ENCODE results near the gene RC3H1.
"Not testable (repeated sequence)": the region's sequence is repeated elsewhere in the genome, so short reads cannot be mapped to it uniquely, and the experiment has no call there.

Gene RC3H1, protein sequence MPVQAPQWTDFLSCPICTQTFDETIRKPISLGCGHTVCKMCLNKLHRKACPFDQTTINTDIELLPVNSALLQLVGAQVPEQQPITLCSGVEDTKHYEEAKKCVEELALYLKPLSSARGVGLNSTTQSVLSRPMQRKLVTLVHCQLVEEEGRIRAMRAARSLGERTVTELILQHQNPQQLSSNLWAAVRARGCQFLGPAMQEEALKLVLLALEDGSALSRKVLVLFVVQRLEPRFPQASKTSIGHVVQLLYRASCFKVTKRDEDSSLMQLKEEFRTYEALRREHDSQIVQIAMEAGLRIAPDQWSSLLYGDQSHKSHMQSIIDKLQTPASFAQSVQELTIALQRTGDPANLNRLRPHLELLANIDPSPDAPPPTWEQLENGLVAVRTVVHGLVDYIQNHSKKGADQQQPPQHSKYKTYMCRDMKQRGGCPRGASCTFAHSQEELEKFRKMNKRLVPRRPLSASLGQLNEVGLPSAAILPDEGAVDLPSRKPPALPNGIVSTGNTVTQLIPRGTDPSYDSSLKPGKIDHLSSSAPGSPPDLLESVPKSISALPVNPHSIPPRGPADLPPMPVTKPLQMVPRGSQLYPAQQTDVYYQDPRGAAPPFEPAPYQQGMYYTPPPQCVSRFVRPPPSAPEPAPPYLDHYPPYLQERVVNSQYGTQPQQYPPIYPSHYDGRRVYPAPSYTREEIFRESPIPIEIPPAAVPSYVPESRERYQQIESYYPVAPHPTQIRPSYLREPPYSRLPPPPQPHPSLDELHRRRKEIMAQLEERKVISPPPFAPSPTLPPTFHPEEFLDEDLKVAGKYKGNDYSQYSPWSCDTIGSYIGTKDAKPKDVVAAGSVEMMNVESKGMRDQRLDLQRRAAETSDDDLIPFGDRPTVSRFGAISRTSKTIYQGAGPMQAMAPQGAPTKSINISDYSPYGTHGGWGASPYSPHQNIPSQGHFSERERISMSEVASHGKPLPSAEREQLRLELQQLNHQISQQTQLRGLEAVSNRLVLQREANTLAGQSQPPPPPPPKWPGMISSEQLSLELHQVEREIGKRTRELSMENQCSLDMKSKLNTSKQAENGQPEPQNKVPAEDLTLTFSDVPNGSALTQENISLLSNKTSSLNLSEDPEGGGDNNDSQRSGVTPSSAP
- 41.3 to 242 (median 76.8) reads per million in 18 experiments for total RNA-seq

DNA sequence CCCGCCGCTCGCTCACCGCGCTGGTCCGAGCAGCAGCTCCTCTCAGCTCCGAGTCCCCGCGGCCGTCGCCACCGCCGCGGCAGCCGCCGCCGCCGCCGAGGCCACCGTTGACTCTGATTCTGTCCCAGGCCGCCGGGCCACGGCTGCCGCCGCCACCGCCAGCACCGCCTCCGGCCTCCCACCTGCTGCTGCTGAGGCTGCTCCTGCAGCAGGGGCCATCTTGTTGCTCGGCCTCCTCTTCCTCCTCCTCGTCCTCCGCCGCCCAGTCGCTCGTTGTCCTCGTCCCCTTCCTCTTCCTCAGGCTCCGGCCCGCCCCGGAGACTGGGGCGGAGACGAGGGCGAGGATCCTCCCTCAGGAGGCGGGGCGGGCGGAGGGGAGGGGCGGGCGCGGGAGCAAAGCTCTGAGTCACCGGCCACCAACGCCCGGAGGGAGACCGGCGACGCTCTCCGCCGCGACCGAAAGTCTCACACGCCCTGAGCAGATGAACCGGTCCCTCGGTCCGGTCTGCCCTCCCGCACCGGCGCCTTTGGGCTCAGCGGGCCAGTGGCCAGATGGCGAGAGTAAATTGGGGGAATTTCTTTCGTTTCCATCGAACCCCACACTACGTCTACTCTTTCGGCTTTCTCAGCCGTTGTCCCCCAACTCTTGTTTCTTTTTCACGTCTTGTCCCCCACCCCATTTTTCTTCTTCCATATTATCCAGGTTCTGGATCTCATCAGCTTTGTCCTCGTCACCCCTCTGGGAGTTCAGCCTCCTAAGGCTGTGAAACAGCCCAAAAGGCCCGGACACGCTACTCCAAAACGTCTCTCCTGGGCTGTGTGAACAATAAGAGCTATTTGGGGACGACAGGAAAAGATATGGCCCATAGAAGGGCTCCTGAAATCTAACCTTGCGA, at the start of gene RC3H1:
RC3H1 (minus strand) TSS at position 278 of the 896 bp plus-strand sequence. CDS start 29,372 bp downstream, outside the sequence.
- peak; percentile 94 to 95 for DNase-seq

DNA sequence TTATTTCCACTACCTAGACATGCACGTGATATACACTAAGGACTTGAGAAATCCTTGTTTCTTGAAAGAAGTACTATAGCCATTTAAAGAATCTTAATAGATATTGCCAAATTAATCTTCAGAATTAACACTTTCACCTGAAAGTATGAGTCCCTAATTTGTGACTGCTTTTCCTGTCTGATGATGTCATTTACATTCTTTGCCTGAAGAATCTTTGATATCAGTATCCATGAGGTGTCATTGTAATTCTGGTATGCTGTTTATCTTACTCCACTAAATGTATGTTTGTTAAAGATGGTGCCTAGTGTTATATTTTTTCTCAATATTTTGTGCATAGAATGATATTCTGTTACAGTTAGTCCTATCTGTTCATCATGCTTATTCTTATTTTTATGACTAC, 48.5 kb upstream of the RC3H1 start:
- DNase-seq = no peak

DNA sequence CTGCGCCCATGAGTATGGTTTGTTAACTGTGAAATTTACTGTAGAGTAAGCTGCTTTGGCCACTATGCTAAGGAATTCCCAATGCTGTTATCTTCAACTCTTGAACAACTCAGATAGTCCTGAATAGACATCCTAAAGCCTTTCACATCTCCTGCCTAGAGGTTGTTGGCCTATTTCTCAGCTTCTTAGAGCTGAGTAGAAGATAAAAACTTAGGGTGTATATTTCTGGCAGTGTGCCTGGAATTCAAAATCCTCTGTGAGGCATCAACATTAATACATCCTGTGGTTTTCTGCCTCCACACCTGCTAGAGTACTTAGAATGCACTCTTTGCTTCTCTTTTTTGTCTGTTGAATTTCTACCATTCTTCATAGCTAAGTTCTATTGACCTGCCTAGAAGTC, 45.8 kb upstream of the RC3H1 start:
- no peak for DNase-seq

- no peak for DNase-seq
These were observed 37.9 kb upstream of the RC3H1 start for GRCh38 chr1:174060090-174060489.

GRCh38 chr1:174058624-174059023, 36.5 kb upstream of the RC3H1 start:
- DNase-seq = no peak

DNA sequence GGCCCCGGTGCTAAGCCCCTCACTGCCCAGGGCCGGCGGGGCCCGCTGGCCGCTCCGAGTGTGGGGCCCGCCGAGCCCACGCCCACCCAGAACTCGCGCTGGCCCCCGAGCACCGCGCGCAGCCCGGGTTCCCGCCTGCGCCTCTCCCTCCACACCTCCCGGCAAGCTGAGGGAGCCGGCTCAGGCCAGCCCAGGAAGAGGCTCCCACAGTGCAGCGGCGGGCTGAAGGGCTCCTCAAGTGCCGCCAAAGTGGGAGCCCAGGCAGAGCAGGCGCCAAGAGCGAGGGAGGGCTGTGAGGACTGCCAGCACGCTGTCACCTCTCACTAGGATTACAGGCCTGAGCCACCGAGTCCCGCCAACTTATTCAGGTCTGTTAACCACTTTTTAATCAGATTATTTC, 34.5 kb upstream of the RC3H1 start:
- DNase-seq = not testable (repeated sequence)

DNA sequence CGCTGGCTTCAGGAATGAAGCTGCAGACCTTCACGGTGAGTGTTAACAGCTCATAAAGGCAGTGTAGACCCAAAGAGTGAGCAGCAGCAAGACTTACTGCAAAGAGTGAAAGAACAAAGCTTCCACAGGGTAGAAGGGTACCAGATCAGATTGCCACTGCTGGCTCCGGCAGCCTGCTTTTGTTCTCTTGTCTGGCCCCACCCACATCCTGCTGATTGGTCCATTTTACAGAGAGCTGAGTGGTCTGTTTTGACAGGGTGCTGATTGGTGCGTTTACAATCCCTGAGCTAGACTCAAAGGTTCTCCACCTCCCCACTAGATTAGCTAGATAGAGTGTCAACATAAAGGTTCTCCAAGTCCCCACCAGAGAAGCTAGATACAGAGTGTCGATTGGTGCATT, 33.6 kb upstream of the RC3H1 start:
- not testable (repeated sequence) for DNase-seq

GRCh38 chr1:174053826-174054225, 31.7 kb upstream of the RC3H1 start:
- no peak for DNase-seq

DNA sequence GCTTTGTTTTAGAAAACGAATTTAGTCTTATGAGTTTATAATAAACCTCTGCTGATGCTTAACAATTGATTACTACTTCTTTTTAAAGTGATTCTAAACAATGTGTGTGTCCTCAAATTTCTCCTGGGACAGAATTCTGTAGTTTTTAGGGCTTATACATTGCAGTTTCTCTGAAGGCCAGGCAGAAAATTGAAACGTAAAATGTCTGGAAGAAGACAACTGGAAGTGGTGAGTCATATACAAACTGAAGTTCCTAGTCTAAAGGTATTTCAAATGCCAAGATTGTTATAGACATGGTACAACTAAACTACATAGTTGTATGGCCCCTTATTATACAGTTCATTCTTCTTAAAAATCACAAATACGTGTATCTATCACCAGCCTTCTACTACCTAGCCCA, 30.5 kb upstream of the RC3H1 start:
- no peak for DNase-seq

DNA sequence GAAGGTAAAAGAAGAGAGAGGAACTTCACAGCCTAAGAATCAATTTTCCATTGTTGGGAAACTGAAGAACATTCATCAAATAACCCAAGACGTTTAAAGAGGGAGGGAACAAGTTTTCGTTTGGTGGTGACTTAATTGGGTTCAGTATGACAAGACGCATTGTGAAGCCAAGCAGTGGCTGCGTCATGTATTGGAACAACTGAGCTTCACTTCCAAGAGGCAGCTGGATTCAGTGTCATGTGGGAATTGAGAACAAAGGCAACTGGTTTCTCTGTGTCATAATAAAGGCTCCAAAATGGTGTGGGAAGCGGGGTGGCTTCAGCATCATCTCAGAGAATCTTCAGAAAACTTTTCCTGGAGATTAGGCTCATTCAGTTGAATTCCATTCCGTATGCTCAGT, 29.8 kb upstream of the RC3H1 start:
- no peak for DNase-seq

- DNase-seq = no peak
These were observed 27.4 kb upstream of the RC3H1 start for GRCh38 chr1:174049514-174049913.

DNA sequence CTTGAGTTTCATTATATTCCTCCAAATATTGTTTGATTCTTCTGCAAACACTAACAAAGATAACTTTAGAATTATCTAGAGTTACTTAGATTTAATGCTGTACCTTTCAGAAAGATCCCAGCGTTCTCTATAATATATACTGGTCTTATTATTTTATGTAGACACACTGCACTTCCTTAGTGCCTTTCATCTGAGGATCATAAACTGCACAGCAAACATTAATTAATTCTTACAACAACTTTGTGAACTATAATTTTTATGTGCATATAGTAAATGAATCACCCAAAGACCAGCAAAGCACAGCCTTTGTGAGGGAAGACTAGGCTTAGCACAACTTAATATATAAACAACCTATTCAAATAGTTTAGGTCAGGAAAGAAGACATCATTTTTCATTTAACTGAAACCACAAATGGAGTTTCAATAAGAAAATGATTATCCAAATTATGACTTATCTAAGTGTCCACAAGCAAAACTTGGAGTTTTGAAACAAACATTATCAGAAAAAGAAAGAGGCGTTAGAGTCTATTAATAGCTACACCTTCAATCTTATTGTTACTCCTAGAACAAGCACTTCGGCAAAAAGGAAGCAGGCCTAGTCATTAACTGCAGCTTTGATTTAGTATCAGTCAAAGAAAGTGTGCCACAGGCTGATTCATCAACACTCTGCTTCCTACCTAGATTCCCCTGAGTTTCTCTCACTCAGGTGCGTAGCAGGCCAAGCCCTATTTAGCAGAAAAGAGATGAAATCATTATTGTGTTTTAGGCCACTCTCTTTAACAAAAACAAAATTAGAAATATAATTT, 22.5 kb upstream of the RC3H1 start:
- no peak for DNase-seq

GRCh38 chr1:174042509-174042908, 20.4 kb upstream of the RC3H1 start:
- DNase-seq = not testable (repeated sequence)

GRCh38 chr1:174041369-174041768, 19.2 kb upstream of the RC3H1 start:
- DNase-seq = no peak

- no peak for DNase-seq
These were observed 18.2 kb upstream of the RC3H1 start for GRCh38 chr1:174040387-174040786.

GRCh38 chr1:174039027-174039426, 16.9 kb upstream of the RC3H1 start:
- DNase-seq = no peak

DNA sequence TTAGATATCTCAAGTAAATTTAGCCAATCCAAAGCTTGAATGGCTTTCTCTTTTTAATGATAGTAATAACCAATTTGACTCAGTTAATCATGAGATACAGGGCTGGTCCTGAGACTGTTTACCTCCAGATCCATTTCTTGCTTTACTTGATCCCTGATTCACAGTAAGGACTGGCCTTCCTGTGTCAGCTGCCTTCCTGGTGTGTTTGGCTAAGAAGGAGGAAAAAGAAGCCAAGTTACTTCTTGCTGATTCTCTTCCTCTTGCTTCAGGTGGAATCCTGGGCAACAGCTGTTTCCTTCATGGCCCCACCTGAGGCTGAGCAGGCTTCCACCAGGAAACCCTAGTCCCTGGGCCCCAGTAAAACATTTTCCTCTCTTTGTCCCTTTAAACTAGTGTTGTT, 14.6 kb upstream of the RC3H1 start:
- DNase-seq = no peak

DNA sequence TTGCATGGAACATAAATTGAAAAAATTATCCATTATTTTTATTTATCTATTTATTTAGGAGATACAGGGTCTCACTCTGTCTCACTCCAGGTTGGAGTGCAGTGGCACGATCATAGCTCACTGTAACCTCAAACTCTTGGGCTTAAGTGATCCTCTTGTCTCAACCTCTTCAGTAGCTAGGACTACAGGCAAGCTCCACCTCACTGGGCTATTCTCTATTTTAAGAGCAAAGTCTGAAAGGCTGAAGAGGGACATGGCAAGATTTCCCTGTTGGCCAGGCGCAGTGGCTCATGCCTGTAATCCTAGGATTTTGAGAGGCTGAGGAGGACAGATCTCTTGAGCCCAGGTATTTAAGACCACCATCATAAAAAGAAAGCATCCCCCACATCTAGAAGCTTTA, 14.0 kb upstream of the RC3H1 start:
- DNase-seq = no peak

DNA sequence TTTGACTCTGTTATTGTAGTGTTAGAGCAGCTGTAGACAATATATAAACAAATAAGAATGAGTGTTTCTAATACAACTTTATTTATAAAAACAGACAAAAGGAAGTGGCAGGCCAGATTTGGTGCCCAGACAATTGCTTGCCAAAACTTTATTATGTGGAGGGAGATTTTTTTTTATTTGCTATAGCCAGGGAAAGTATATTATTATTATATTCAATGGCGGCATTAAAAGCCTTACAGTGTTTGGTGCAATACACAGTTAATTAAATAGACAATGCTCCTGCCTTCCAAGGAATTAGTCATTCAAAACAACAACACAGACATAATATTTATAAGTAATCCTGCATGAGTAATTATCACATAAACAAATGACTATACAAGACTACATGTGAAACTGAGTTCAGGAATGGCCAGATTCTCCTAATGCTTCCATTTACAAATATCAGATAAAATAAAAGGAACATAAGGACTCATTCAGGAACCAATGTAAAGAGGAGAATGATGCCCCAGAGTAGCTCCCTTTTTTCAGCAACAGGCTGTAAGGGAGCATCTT, 10.6 kb upstream of the RC3H1 start:
- no peak for DNase-seq

- no peak for DNase-seq
These were observed 8.9 kb upstream of the RC3H1 start for GRCh38 chr1:174031099-174031498.

DNA sequence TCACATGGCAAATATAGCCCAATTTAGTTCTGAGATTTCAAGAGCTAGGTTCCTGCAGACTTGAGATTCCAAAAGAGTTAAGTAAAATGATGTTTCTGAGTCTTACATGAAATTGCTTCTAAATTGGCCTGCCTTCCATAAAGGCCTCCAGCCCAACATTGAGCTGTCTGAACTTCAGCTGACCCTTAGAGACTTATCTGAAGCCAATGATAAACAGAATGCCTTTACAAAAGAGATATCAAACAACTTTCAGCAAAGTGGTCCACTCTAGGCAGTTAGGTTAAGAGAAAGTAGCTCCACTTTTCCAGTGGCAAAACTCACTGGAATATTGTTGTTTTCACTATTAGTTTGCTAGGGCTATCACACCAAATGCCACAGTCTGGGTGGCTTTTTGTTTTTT, 6.3 kb upstream of the RC3H1 start:
- no peak for DNase-seq
